GM19395 (cell line): ENCODE results near the gene ANKRD37.
A peak's percentile ranks its signal among the peaks of the same experiment; 100 is the strongest.

Source experiments
- ATAC-seq: cut with Tn5 transposase; IDR thresholded peaks from one replicate; pipeline ENCODE4 v1.9.1; 2021; ENCODE audit warnings: mild to moderate bottlenecking, moderate library complexity; ENCODE audit not compliant: unreplicated experiment

ANKRD37 gene

GRCh38 chr4:185412412-185412811 lies 15.8 kb downstream of the ANKRD37 start:
- no peak for ATAC-seq

DNA sequence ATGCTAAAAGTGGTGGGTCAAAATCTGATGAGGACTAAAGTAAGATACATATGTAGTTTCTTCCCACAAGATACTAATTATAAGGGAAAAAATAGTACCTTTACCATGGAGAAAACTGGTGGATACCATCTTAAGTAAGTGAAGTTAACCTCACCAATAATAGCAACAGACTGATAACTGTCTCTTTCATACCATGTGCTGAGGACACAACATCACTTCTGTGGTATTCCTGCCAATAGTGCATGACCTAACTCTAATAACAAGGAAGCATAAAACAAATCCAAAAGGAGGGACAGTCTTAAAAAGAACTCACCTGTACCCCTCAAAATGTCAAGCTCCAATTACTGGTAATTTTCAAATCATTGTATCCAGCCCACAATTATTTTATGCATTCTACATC lies 20.3 kb downstream of the ANKRD37 start:
- ATAC-seq, result no peak

DNA sequence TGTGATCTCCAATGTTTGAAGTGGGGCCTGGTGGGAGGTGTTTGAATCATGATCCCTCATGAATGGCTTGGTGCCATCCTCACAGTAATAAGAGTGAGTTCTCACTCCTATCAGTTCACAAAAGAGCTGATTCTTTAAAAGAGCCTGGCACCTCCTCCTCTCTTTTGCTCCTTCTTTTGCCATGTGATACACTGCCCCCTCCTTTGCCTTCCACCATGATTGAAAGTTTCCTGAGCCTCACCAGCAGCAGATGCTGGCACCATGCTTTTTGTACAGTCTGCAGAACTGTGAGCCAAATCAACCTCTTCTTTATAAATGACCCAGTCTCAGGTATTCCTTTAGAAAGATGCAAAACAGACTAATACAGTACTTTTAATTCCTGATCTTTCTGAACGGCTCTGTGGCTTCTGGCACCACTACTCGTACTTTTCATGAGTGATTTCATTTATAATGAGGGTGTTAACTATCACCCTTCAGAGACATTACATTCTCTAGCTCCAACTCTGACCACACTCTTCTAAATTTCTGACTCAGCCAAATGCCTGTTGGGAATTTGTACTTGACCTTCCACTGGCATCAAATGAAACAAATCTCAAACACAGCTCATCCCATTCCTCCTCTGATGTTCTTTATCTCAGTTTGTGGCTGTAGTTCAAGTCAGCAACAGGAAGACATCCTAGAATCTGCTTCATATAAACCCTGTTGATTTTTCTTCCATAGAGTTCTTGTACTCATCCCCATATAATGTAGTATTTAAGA lies 24.9 kb downstream of the ANKRD37 start:
- no peak for ATAC-seq

DNA sequence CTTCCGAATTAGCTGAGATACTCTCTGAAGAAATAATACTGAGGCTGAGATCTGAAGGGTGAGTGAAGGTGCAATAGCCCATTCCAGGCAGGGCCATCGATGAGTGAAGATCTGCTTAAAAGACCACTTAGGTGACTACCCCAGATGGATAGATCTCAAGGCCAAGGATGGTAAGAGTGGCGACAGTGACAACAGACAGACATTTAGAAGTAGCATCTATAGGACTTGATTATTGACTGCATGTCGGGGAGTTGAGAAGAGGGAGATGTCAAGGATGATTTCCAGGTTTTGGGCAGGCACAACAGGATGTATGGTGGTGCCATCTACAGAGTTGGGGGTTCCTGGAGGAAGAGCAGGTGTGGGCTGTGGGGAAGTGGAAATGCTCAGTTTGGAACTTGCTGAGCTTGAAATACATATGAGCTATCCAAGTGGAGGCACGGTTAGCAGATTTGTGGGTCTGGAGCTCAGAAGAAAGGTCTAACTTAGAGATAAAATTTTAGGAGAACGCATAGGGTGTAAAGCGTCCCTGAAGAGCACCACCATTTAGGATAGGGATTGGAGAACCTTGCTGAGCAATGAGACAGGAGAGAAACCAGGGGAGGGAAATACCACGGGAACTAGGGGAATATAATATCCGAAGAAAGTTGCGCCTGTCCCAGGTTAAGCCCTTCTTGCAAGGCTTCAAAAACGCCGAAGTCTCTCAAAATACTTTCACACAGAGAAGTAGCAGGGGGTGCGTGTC lies 28.4 kb downstream of the ANKRD37 start:
- ATAC-seq, result peak; percentile 2

- peak; percentile 95 for ATAC-seq
Observed at GRCh38 chr4:185425647-185426352, 29.2 kb downstream of the ANKRD37 start, which contains the start of gene UFSP2. Gene UFSP2, minus strand, starts transcription at chr4:185425964. Its CDS starts 96 bp downstream, at chr4:185425868.

- ATAC-seq, result no peak
Observed at GRCh38 chr4:185426960-185427688, 30.5 kb downstream of the ANKRD37 start.

GRCh38 chr4:185429660-185430059 lies 33.0 kb downstream of the ANKRD37 start:
- no peak for ATAC-seq

GRCh38 chr4:185435466-185435865 lies 38.8 kb downstream of the ANKRD37 start:
- no peak for ATAC-seq

- peak; percentile 68 for ATAC-seq
Observed at GRCh38 chr4:185437809-185438208, 41.2 kb downstream of the ANKRD37 start.

- ATAC-seq, result no peak
Observed at GRCh38 chr4:185441479-185441878, 44.8 kb downstream of the ANKRD37 start.

GRCh38 chr4:185445209-185445608 lies 48.6 kb downstream of the ANKRD37 start:
- no peak for ATAC-seq
